ELF-1 (cell line): ENCODE data around the gene SSPN.
"Not testable (repeated sequence)": the region's sequence is repeated elsewhere in the genome, so short reads cannot be mapped to it uniquely, and the experiment has no call there.

ENCODE experiments used
- DNase-seq: peaks from one replicate; pipeline ENCODE4 v3.0.0-alpha.2; 2016; ENCODE audit warnings: low read depth, low spot score

Gene SSPN

GRCh38 chr12:26229910-26230309 lies 34.5 kb downstream of the SSPN start:
- no peak for DNase-seq

GRCh38 chr12:26231470-26231869 lies 36.1 kb downstream of the SSPN start:
- DNase-seq: no peak

GRCh38 chr12:26231921-26232320 lies 36.5 kb downstream of the SSPN start:
- DNase-seq: no peak

GRCh38 chr12:26233631-26234030 lies 38.3 kb downstream of the SSPN start:
- no peak for DNase-seq

- not testable (repeated sequence) for DNase-seq
Observed at GRCh38 chr12:26235465-26235864, 40.1 kb downstream of the SSPN start.

- DNase-seq: no peak
Observed at GRCh38 chr12:26238341-26239121, 43.2 kb downstream of the SSPN start.

- DNase-seq: no peak
Observed at GRCh38 chr12:26239122-26239851, 43.9 kb downstream of the SSPN start.

- DNase-seq: no peak
Observed at GRCh38 chr12:26239852-26240815, 44.8 kb downstream of the SSPN start.

GRCh38 chr12:26241080-26241479 lies 45.7 kb downstream of the SSPN start:
- DNase-seq: no peak

GRCh38 chr12:26242683-26243082 lies 47.3 kb downstream of the SSPN start:
- DNase-seq: no peak

GRCh38 chr12:26244503-26244902 lies 49.1 kb downstream of the SSPN start:
- DNase-seq: no peak

- DNase-seq: no peak
Observed at GRCh38 chr12:26245175-26245942, 50.0 kb downstream of the SSPN start.

- no peak for DNase-seq
Observed at GRCh38 chr12:26246483-26247164, 51.3 kb downstream of the SSPN start.

- DNase-seq: no peak
Observed at GRCh38 chr12:26247873-26248272, 52.5 kb downstream of the SSPN start.

GRCh38 chr12:26250801-26251200 lies 55.4 kb downstream of the SSPN start:
- DNase-seq: no peak

GRCh38 chr12:26251600-26251999 lies 56.2 kb downstream of the SSPN start:
- DNase-seq: no peak

- DNase-seq: no peak
Observed at GRCh38 chr12:26252946-26253345, 57.6 kb downstream of the SSPN start.

- no peak for DNase-seq
Observed at GRCh38 chr12:26255893-26256645, 60.7 kb downstream of the SSPN start.

- DNase-seq: no peak
Observed at GRCh38 chr12:26264215-26264838, 69.0 kb downstream of the SSPN start.
